Stimulated activated CD4-positive, alpha-beta T cell treated with anti-CD3 and anti-CD28 coated beads, Interleukin-15, amount 100 ng/mL, for 48 hours (primary cell): ENCODE results near the gene USP32.

Experiments used
- DNase-seq, 2 donors: peaks; one replicate each; pipeline ENCODE4 v3.0.0-alpha.2; 2020; ENCODE audit warnings: low read depth in 2 of 2

Gene USP32

GRCh38 chr17:60155815-60156214 is 236.1 kb downstream of the USP32 start:
- DNase-seq, result no peak

GRCh38 chr17:60155427-60155814 is 236.5 kb downstream of the USP32 start:
- DNase-seq, result no peak

- DNase-seq, result no peak
These were observed 237.1 kb downstream of the USP32 start for GRCh38 chr17:60154616-60155426.

GRCh38 chr17:60153606-60154390 is 238.1 kb downstream of the USP32 start:
- DNase-seq, result no peak

GRCh38 chr17:60151355-60151754 is 240.6 kb downstream of the USP32 start:
- DNase-seq, result no peak

GRCh38 chr17:60149691-60150582 is 242.0 kb downstream of the USP32 start, which contains the start of gene CA4:
TSS of gene CA4 (plus strand) at chr17:60149973. CDS start at chr17:60150035, 62 bp downstream.
- no peak for DNase-seq

GRCh38 chr17:60148373-60148772 is 243.6 kb downstream of the USP32 start:
- DNase-seq, result no peak

- DNase-seq, result no peak
These were observed 244.2 kb downstream of the USP32 start for GRCh38 chr17:60147553-60148223.

- DNase-seq, result no peak
These were observed 245.7 kb downstream of the USP32 start for GRCh38 chr17:60146206-60146605.

- DNase-seq, result no peak
These were observed 246.7 kb downstream of the USP32 start for GRCh38 chr17:60145006-60145935.

- peak; percentile 60 to 75 for DNase-seq
These were observed 248.9 kb downstream of the USP32 start for GRCh38 chr17:60142872-60143499.

GRCh38 chr17:60141111-60142018 is 250.6 kb downstream of the USP32 start:
- no peak for DNase-seq

- DNase-seq, result peak in 1 of 2 donors; percentile 49
These were observed 252.3 kb downstream of the USP32 start for GRCh38 chr17:60139438-60140285.

GRCh38 chr17:60138769-60139437 is 253.0 kb downstream of the USP32 start:
- no peak for DNase-seq

- DNase-seq, result no peak
These were observed 254.2 kb downstream of the USP32 start for GRCh38 chr17:60137731-60138130.

GRCh38 chr17:60135951-60136666 is 255.8 kb downstream of the USP32 start:
- DNase-seq, result no peak
